GM12892 (cell line): ENCODE measurements around the gene IGF2BP3.

Experiments
- POLR2A ChIP-seq: IDR thresholded peaks from 2 replicates; pipeline ENCODE4 v1.6.1; 2011; ENCODE audit warnings: low read depth, low read length, control low read depth
- POLR2AphosphoS5 ChIP-seq: IDR thresholded peaks from 2 replicates; pipeline ENCODE4 v1.6.1; 2011; ENCODE audit warnings: low read depth, low read length, control low read depth
- TAF1 ChIP-seq: IDR thresholded peaks from 2 replicates; pipeline ENCODE4 v1.6.1; 2011; ENCODE audit warnings: low read depth, mild to moderate bottlenecking, control low read depth, low read length, borderline replicate concordance

- no peak for TF ChIP-seq POLR2A
- no peak for TF ChIP-seq TAF1
- TF ChIP-seq POLR2AphosphoS5: no peak
Observed at GRCh38 chr7:23377134-23377533, 93.2 kb downstream of the IGF2BP3 start.
